ENCODE measurements around the gene KSR1. TPM values are rescaled to one million over a fixed set of nuclear protein-coding genes. Genes with fewer than 3 reads are reported as not detected.
"Not testable (repeated sequence)": the region's sequence is repeated elsewhere in the genome, so short reads cannot be mapped to it uniquely, and the experiment has no call there.

Gene KSR1
- total RNA-seq, 1 donor from 2014 or later: 9.5 TPM

DNA sequence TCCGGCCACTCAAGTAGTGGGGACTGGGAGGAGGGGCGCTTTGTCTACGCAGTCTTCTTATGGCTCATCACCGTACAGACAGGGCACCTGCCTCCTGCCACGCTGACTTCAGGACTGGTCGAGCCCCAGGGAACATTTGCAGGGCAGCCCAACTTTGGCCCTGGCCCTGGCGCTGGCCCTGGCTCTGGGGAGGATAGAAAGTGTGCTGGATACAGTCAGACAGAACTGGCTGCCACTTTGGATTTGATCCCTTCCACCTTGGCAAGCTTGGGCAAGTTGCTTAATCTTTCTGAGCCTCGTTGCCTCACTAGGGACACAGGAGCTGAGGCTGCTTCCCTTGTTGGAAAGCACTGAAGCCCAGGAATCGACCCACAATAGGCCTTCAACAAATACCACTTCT is 188.3 kb downstream of the KSR1 start:
- DNase-seq (ENCODE audit: missing footprints): peak; percentile 82
- ATAC-seq: peak; percentile 82
- intact Hi-C loops (cut with DNase I): no loop called here

DNA sequence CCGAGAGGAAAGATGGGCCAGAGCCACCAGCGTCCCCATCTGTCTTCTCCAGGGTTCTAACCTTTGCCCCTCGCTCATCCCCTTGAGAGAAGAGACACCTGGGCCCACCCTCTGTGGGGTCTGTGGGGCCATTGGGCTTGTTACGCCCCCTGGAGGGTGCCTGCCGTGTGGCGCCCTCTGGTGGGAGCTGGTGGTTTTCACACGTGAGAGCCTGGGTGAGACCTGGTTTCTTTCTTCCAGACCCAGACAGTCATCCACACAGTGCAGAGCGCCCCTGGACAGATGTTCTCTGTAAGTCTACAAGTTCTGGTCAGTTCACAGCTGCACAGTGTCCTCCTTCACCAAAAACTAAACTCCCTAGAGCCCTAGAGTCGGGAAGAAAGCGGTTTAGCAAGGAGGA is 189.4 kb downstream of the KSR1 start:
- ATAC-seq; DNase-seq (ENCODE audit: missing footprints); intact Hi-C loops (cut with DNase I): not testable (repeated sequence)

DNA sequence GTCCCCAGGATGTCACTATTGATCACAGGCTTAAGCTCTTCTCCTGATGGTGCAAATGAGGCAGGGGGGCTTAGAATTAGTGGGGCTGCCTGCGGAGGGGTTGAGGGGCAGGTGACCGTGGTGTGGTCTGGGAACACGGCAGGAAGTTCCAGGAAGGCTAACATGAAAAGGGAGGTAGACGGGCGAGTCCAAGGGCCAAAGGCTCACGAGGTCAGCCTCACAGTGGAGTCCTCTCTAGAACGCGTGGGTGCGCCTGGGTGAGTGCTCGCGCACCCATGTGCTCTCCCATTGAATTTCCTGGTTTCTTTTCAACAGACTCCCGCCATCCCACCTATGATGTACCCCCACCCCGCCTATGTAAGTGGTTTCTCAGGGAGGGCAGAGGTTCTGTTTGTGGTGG is 190.0 kb downstream of the KSR1 start:
- intact Hi-C loops (cut with DNase I): no loop called here
- DNase-seq (ENCODE audit: missing footprints) (no peak), ATAC-seq (no peak)

DNA sequence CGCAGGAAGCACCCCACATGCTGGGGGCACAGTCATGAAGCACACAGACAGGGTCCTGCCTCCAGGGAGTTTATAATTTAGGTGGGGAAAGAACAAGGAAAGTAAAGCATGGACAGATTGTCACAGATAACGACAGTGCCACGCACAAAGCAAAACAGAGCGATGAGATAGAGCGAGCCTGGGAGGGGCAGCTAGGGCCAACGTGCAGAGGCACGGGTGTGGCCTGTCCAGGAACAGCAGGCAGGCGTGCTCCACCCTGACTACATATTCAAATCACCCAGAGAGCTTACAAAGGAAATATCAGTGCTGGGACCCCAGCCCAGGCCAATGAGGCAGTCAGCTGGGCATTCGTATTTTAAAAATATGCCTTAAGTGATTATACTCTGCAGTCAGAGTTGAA is 191.5 kb downstream of the KSR1 start:
- intact Hi-C loops (cut with DNase I): no loop called here
- ATAC-seq: no peak
- no peak for DNase-seq (ENCODE audit: missing footprints)

DNA sequence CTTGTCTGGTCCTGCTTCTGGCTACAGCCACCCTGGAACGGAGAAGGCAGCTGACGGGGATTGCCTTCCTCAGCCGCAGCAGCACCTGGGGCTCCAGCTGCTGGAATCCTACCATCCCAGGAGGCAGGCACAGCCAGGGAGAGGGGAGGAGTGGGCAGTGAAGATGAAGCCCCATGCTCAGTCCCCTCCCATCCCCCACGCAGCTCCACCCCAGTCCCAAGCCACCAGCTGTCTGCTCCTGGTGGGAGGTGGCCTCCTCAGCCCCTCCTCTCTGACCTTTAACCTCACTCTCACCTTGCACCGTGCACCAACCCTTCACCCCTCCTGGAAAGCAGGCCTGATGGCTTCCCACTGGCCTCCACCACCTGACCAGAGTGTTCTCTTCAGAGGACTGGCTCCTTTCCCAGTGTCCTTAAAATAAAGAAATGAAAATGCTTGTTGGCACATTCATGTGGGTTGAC is 192.9 kb downstream of the KSR1 start:
- intact Hi-C loops (cut with DNase I); DNase-seq (ENCODE audit: missing footprints): not testable (repeated sequence)
- ATAC-seq: peak; percentile 45

DNA sequence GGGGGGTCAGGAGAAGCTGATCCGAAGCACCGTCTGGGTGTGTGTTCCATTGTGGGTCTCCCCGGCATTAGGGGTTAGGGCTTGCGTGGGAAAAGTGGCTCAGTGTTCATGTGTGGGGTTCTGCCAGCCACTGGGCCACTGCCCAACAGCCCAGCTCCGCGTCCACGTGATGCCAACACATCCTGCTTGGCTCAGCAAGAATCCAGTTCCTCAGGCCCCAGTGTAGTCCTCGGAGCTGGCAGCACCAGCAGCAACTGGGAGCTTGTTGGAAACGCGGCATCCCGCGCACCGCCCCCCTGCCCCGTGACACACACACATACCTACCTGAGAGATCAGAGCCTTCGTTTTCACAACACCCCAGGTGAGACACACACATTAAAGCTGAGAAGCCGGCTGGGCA is 193.7 kb downstream of the KSR1 start:
- ATAC-seq (peak; percentile 55), DNase-seq (ENCODE audit: missing footprints) (no peak)
- intact Hi-C loops (cut with DNase I): loop anchor here (5.0 kb wide), 2 partner anchors 298 to 413 kb away; no protein-coding TSS in a partner anchor

DNA sequence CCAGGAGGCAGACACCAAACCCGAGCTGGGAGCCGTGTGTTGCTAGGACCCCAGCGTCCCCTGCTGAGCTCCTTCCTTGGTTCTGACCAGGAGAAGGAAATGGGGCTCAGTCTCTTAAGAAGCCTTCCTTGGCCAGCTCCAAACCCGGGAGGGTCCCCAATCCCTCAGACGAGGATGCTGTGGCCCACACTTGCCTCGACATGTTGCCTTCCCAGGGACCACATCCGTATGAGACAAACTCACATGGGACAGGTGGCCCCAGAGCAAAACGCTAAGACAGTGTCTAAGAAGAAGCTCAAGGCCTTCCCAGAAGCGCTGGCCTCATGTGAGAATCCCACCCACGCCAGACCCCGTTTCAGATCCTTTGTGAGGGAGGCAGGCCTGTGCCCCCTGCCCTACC is 194.6 kb downstream of the KSR1 start:
- ATAC-seq (no peak), DNase-seq (ENCODE audit: missing footprints) (no peak)
- intact Hi-C loops (cut with DNase I): loop anchor here (1.0 to 5.0 kb wide), 3 partner anchors 42 to 414 kb away; no protein-coding TSS in a partner anchor

DNA sequence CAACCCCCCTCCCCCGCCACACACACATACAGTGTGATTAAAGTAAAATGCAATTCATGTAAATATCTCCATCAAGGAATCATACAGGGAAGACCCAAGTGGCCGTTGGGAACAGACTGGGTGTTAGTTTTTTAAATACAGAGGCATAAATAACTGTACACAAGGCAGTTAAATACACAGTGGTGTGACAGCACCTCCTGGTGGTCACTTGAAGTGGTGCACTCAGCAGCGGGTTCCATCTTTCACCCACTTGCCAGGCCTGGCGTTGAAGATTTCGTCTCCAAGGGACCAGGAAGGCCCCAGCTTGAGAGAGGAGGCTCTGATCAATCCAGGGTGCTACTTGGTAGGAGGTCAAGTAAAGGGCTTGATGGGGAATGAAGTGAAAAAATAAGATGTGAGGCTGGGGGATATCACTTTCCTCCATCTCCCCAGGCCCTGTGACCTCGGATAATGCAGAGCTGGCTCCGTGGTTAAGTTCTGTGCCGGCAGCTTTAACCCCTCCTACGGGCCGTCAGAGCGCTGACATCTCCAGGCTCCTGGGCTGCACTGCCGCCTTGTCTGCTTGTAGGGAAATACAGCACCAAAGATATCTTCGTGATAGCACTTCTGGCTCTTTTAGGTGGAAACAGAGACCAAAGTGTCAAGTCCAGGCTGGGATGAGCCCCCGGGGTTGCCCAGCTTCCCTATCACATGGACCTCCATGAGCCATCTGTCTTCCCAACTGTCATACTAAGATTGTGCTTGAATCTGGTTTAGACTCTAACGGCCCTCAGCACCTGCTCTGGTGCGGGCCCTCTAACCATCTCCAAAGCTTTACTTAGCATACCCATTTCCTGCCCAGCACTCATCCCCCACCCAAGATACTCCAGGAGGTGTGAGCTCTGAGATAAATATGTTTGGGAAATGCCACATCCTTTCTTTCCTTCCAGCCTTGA is 195.4 kb downstream of the KSR1 start:
- ATAC-seq (peak; percentile 51), DNase-seq (ENCODE audit: missing footprints) (no peak)
- intact Hi-C loops (cut with DNase I): loop anchor here (1.0 to 5.0 kb wide), 3 partner anchors 42 to 414 kb away; no protein-coding TSS in a partner anchor

DNA sequence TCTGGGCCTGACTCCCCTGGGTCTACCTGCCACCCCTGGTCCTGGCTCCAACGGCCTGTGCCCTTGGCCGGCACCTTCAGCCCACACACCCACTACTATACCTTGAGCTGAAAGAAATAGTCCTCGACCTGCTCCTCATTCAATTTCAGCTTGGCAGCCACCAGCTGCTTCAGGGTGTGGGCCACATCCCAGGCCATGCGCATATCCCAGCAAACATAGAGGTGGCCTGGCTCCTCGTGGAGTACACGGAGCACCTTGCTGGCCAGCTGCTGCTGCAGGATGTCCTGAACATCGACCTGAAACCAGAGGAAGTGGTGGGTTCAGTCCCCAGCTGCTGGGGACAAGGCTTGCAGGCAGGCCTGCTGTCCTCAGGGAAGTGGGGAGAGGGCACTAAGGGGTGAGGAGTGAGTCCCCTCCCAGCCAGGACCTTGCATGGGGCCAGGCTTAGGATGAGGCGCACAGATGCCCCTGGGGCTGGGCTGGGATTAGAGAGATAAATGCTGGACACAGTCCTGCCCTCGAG is 197.3 kb downstream of the KSR1 start:
- intact Hi-C loops (cut with DNase I): loop anchor here (5.0 kb wide), 2 partner anchors 301 to 416 kb away; no protein-coding TSS in a partner anchor
- ATAC-seq; DNase-seq (ENCODE audit: missing footprints): not testable (repeated sequence)

DNA sequence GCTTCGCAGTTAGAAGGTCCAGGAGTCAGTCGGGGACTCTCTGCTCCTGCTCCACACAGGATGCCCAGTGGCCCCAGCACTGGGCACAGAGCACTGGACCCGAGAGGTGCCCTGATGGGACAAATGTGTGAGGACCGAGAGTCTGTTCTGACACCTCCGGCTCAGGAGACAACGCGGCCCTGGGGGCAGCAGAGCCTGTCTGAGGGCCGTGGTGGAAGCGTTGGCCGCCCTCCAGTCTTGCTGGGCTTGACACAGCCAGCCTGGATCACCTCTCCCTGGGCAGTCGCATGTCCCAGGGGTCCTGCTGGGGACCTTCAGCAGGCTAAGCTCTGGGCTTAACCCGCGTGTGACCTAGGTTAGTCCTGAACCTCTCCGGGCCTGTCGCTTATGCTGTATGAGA is 197.9 kb downstream of the KSR1 start:
- DNase-seq (ENCODE audit: missing footprints) (no peak), ATAC-seq (no peak)
- intact Hi-C loops (cut with DNase I): loop anchor here (1.0 to 5.0 kb wide), 4 partner anchors 103 to 417 kb away; no protein-coding TSS in a partner anchor

DNA sequence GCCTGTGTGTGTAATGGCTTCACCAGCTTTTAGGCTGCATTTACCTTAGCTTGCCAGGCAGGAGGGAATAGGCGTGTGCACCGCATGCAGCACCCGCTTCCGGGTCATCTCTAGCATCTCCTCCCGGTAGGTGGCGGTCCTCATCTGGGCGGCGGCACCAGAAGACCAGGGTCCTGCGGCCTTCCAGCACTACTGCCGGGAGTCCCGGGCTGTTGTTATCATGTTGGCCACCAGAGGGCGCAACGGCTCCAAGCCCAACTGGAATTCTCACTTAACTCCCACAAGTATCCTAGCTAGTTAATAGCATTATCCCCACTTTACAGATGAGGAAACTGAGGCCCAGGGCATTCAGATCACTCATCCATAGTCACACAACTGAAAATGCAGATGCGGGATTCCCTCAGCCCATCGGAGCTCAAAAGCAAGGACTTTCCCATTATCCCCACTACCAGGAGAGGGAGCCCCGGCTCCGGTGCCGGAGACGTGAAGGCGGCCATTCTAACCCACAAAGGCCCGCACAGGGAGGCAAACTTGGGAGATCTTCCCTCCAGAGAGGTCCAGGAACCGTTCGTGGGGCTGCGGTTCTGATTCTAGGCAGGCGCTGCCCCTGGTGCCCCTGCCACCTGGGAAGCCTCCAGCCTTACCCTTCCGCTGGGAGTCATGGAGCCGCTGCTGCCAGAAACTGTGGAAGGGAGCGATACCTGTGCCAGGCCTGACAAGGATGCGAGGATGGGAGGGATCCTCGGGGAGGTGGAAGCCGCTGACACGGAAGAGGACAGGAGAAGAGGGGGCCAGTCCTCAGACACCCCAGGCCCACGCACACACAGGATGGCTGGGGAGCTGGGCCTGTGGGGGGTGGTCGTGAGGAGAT is 198.6 kb downstream of the KSR1 start:
- peak; percentile 87 for DNase-seq (ENCODE audit: missing footprints)
- intact Hi-C loops (cut with DNase I): loop anchor here (1.0 to 5.0 kb wide), 4 partner anchors 102 to 418 kb away; no protein-coding TSS in a partner anchor
- ATAC-seq: no peak

DNA sequence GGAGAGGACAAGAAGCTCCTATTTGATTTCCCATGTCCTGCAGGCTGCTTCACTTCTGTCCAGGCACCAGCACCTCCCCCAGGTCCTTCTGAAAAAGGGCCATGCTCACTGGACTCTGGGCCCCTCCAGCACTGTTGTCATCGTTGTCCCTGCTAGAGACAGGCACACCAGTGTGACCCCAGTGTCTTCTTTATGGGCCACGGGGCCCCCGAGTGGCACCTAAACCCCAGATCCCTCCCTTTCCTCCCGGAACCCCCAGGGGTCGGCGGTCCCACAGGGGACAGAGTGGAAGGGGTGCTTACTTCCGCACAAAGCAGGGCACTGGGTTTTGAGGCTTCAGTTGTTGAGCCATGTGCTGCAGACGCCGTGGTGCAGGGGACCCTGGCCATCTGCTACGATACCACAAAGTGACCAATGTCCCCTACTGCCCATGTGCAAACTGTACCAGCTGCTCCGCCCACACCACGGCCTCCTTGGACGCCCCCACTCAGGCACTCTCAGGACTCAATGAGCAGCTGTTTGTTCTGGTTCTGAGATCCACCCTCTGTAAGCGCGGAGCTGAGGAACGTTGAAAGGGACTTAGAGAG is 199.4 kb downstream of the KSR1 start:
- not testable (repeated sequence) for DNase-seq (ENCODE audit: missing footprints); ATAC-seq
- intact Hi-C loops (cut with DNase I): loop anchor here (2.0 kb wide), 1 partner anchor 101 kb away; no protein-coding TSS in a partner anchor

DNA sequence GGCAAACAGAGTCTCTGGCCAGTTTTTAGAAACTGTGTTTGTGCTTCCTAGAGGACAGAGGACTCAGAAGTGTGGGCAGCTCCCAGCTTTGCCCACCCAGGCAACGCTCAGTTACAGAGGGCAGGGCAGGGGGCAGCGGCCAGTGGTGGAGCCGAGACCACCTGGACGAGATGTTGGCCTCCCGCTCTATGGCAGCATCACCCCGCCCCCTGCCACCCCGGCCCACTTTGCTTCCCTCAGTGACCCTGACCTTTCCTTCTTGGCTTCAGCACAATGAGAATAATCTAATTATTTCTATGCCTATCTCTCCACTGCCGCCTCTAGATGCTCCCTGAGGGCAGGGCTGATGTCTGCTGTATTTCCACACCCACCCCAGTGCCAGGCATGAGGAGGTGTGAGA is 200.4 kb downstream of the KSR1 start:
- intact Hi-C loops (cut with DNase I); DNase-seq (ENCODE audit: missing footprints); ATAC-seq: not testable (repeated sequence)

DNA sequence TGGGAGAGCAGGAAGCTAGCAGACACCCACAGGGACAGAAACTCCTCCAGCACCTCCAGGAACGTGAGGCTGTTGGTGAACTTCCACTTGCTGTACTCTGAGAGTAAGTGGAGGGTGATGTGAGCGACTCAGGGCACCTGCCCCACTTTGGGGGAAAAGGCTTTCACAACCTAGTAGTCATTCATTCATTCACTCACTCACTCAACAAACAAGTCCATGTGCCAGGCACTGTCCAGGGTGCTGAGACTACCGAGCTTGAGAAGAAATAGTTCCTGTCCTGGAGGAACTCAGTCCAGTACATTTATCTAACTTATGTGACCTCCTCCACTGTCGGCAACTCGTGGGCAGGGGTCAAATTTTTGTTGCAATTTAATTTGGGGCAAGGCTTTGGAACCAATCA is 201.4 kb downstream of the KSR1 start:
- intact Hi-C loops (cut with DNase I): no loop called here
- DNase-seq (ENCODE audit: missing footprints): no peak
- ATAC-seq: no peak

DNA sequence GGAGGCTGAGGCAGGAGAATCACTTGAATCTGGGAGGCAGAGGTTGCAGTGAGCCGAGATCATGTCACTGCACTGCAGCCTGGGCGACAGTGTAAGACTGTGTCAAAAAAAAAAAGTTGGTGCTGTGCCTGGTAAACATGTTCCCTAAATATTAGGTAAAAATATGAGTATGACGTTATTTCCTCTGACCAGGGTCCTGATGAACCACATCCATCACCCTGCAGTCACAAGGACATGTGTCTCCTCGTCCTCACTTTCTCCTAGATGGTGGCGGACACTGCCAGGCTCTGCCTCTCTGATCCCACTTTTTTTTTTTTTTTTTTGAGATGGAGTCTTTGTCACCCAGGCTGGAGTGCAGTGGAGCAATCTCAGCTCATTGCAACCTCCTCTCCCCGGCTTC is 203.4 kb downstream of the KSR1 start:
- ATAC-seq: no peak
- no peak for DNase-seq (ENCODE audit: missing footprints)
- intact Hi-C loops (cut with DNase I): no loop called here

DNA sequence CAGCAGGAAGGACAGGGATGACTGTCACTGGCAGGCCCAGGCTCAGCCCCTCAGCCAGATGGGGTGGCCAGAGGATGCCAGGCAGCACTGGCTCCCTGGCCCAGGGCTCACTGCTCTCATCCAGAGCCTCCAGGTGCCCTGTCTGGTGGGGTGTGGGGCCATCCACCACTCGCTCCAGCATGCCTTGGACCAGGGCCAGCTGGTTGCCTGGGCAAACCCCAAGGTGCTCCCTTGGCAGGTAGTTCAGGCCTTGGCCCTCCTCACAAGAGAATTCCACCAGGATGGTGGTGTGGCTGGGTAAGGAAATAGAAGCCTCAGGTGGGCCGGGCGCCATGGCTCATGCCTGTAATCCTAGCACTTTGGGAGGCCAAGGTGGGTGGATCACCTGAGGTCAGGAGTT is 204.2 kb downstream of the KSR1 start:
- no peak for DNase-seq (ENCODE audit: missing footprints)
- no peak for ATAC-seq
- intact Hi-C loops (cut with DNase I): no loop called here

DNA sequence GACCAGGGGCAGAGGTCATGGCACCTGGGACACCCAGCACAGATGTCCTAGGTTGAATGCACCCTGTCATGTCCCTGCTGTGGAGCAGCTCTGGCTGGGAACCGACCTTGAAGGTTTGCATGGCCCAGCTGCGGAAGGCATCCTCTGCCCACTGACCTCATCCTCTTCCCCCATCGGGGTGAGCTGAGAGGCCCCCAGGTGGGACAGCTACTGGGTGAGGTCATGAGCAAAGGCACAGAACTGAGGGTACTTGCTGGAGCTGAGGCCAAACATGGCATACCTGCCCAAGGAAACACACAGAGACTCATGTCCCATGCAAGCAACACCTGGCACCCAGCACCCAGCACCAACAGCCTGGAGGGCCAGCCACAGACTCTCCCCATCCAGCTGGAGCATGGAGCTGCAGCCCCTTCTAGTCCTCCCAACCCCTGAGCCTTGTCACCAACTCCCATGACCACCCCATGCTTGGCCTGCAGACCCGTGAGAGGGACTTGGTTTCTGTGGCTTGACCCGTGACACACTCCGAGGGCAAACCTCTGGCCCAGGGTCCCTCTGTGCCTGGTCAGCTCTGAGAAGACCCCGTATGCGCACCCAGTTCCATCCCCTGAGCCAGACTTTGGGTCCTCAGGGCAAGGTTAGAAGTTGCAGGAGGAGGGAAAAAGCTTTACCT is 207.8 kb downstream of the KSR1 start:
- intact Hi-C loops (cut with DNase I): no loop called here
- DNase-seq (ENCODE audit: missing footprints) (no peak), ATAC-seq (no peak)

DNA sequence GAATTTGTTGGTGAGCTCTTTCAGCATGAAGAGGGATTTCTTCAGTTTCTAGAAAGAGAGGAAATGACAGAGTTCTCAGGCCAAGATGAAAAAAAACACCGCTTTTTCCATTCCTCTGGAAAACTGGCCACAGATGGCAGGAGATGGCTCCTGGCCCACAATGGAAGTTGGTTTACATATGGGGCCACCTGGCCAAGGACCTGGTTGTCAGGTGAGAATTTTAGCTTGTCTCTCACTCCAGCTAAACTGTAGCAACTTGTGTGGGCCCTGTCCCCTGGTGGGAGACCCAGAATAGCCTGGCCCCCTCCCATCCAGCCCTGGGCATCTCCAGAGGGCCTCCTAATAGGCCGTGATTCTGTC is 208.3 kb downstream of the KSR1 start:
- no peak for ATAC-seq
- no peak for DNase-seq (ENCODE audit: missing footprints)
- intact Hi-C loops (cut with DNase I): no loop called here
